ENCODE measurements around the gene CTNNA3.

DNA sequence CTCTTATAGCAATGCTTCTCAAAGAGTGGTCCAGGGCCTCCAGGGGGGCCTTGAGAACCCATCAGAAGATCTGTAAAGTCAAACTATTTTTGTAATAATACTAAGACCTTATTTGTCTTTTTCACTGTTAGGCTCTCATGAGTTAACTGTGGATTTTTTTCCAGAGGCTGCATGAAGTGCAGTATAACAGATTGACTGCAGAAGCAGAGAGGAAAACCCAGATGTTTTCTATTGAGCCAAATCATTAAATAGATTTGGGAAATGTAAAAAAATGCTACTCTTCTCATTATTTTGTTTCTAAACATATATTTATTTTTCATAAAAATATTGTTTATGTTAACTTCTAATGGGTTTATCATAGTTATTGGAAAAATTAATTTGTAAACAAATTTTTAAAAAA is 1359.2 kb downstream of the CTNNA3 start:
- TF ChIP-seq, protein P1, sequence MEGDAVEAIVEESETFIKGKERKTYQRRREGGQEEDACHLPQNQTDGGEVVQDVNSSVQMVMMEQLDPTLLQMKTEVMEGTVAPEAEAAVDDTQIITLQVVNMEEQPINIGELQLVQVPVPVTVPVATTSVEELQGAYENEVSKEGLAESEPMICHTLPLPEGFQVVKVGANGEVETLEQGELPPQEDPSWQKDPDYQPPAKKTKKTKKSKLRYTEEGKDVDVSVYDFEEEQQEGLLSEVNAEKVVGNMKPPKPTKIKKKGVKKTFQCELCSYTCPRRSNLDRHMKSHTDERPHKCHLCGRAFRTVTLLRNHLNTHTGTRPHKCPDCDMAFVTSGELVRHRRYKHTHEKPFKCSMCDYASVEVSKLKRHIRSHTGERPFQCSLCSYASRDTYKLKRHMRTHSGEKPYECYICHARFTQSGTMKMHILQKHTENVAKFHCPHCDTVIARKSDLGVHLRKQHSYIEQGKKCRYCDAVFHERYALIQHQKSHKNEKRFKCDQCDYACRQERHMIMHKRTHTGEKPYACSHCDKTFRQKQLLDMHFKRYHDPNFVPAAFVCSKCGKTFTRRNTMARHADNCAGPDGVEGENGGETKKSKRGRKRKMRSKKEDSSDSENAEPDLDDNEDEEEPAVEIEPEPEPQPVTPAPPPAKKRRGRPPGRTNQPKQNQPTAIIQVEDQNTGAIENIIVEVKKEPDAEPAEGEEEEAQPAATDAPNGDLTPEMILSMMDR (IDR thresholded peaks at IDR 0.05 in 8 of 11, conservative IDR thresholded peaks at IDR 0.05 in 3 of 11), result no peak
- no peak for TF ChIP-seq POLR2A (IDR thresholded peaks at IDR 0.05)

Data from spleen (tissue), 7 donors.